C4-2B (cell line): ENCODE measurements around the gene FAM83E.

Source experiments
- H3K27ac ChIP-seq: fragments of 450-650 bp; 2 replicates; pipeline ENCODE4 v1.5.1; 2017
- CTCF ChIP-seq: fragments of 450-650 bp; conservative IDR thresholded peaks from 2 replicates; pipeline ENCODE4 v1.5.1; 2017; ENCODE audit warnings: mild to moderate bottlenecking
- ZFX ChIP-seq: fragments of 450-650 bp; IDR thresholded peaks from 2 replicates; pipeline ENCODE4 v1.6.1; 2017

The FAM83E gene

GRCh38 chr19:48656840-48657474 lies 42.1 kb upstream of the FAM83E start:
- TF ChIP-seq CTCF (no peak), ZFX (no peak)
- no peak overlapping the region for H3K27ac ChIP-seq

GRCh38 chr19:48654299-48655059 lies 39.6 kb upstream of the FAM83E start:
- no peak overlapping the region for H3K27ac ChIP-seq

GRCh38 chr19:48651683-48652048 lies 36.8 kb upstream of the FAM83E start:
- TF ChIP-seq ZFX (no peak), CTCF (no peak)
- H3K27ac ChIP-seq: no peak overlapping the region

More at GRCh38 chr19:48654299-48655059, 39.6 kb upstream of the FAM83E start:
- TF ChIP-seq CTCF (no peak), ZFX (no peak)

GRCh38 chr19:48650974-48651682 lies 36.3 kb upstream of the FAM83E start:
- H3K27ac ChIP-seq: no peak overlapping the region
- TF ChIP-seq CTCF (no peak), ZFX (no peak)

GRCh38 chr19:48648134-48648533 lies 33.3 kb upstream of the FAM83E start:
- H3K27ac ChIP-seq: no peak overlapping the region
- TF ChIP-seq CTCF (no peak), ZFX (no peak)

GRCh38 chr19:48646722-48647216 lies 31.9 kb upstream of the FAM83E start:
- H3K27ac ChIP-seq: no peak overlapping the region; the same call in 1 of the 2 replicates
- TF ChIP-seq ZFX (no peak), CTCF (no peak)
